T-cell (primary cell): Measurements from ENCODE around the gene DST. TPM values are rescaled to one million over a fixed set of nuclear protein-coding genes. Genes with fewer than 3 reads are reported as not detected.

Source experiments
- ATAC-seq, 4 experiments: fragments of 200-7000 bp in 3 of 4; fragments of 150-1000 bp in 1 of 4; cut with Tn5 transposase; replicated peaks in 1 of 4; 1 replicate in 3 of 4; 2 replicates in 1 of 4; pipeline ENCODE4 v1.10.0; 2021; ENCODE audit warnings: moderate library complexity in 3 of 4, mild to moderate bottlenecking in 2 of 4, moderate number of reproducible peaks in 1 of 4
- CTCF ChIA-PET, 2 donors: fragments of 300-600 bp; sonication (Branson Sonifier 250); formaldehyde crosslinking; loops; one replicate each; lab custom pipeline; 2022; ENCODE audit warnings: antibody characterized with exemption in 2 of 2; lab: Charles Lee
- POLR2A ChIA-PET, 2 donors: fragments of 300-600 bp; sonication (Branson Sonifier 250); formaldehyde crosslinking; loops; one replicate each; lab custom pipeline; 2022; ENCODE audit warnings: antibody characterized with exemption in 2 of 2; lab: Charles Lee
- DNase-seq, 35 experiments: peaks; one replicate each; pipeline versions ENCODE4 v3.0.0 to v3.0.0-alpha.2; 2013 to 2023
- H3K27ac ChIP-seq: one replicate; pipeline ENCODE4 v1.5.1; 2013; ENCODE audit warnings: low read length
- H3K27me3 ChIP-seq, 2 experiments: replicated peaks in 1 of 2; 1 replicate in 1 of 2; 2 replicates in 1 of 2; pipeline versions ENCODE4 v1.6.1 to v1.7.0; 2013; ENCODE audit warnings: low read length in 1 of 2, mixed read lengths in 1 of 2; ENCODE audit not compliant: control insufficient read depth in 2 of 2, insufficient read depth in 2 of 2; ENCODE audit errors: extremely low read depth in 1 of 2
- H3K36me3 ChIP-seq, 2 donors: 1 replicate in 1 of 2; 2 replicates in 1 of 2; pipeline versions ENCODE4 v1.6.1 to v1.7.0; 2013; ENCODE audit warnings: low read length in 1 of 2; ENCODE audit not compliant: control insufficient read depth in 2 of 2, insufficient read depth in 1 of 2; ENCODE audit errors: extremely low read depth in 1 of 2
- H3K4me1 ChIP-seq, 2 experiments: 1 replicate in 1 of 2; 2 replicates in 1 of 2; pipeline versions ENCODE4 v1.6.1 to v1.7.0; 2013; ENCODE audit warnings: low read length in 2 of 2, mixed read lengths in 1 of 2; ENCODE audit not compliant: insufficient read depth in 2 of 2, control insufficient read depth in 1 of 2; ENCODE audit errors: extremely low read depth in 1 of 2
- H3K4me3 ChIP-seq, 2 donors: 1 replicate in 1 of 2; 2 replicates in 1 of 2; pipeline versions ENCODE4 v1.5.1 to v1.7.0; 2013; ENCODE audit warnings: mild to moderate bottlenecking in 2 of 2, low read length in 1 of 2, moderate library complexity in 1 of 2; ENCODE audit not compliant: control insufficient read depth in 1 of 2; ENCODE audit errors: extremely low read depth in 1 of 2
- H3K9me3 ChIP-seq: 2 replicates; pipeline ENCODE4 v1.7.0; 2013
- H3K27ac Mint-ChIP-seq, 2 donors: one replicate each; pipeline ENCODE4 v1.8.0; 2020 to 2021; ENCODE audit warnings: mild to moderate bottlenecking in 2 of 2, mixed read lengths in 2 of 2
- H3K27me3 Mint-ChIP-seq, 2 donors: one replicate each; pipeline ENCODE4 v1.8.0; 2021 to 2022; ENCODE audit warnings: mixed read lengths in 2 of 2
- H3K36me3 Mint-ChIP-seq: one replicate; pipeline ENCODE4 v1.8.0; 2021; ENCODE audit warnings: mixed read lengths
- H3K4me1 Mint-ChIP-seq, 3 donors: one replicate each; pipeline ENCODE4 v1.8.0; 2020 to 2022; ENCODE audit warnings: mixed read lengths in 3 of 3, mild to moderate bottlenecking in 1 of 3
- H3K4me3 Mint-ChIP-seq, 3 donors: one replicate each; pipeline ENCODE4 v1.8.0; 2020 to 2022; ENCODE audit warnings: mild to moderate bottlenecking in 3 of 3, mixed read lengths in 3 of 3, moderate library complexity in 3 of 3
- H3K9me3 Mint-ChIP-seq, 3 donors: one replicate each; pipeline ENCODE4 v1.8.0; 2020 to 2022; ENCODE audit warnings: mixed read lengths in 3 of 3
- WGBS: methylation state at CpG from one replicate; pipeline ENCODE4 v1.1.5; 2013; ENCODE audit warnings: missing lambda C conversion rate; ENCODE audit not compliant: insufficient coverage; 5-methylcytosine and 5-hydroxymethylcytosine counted together
- total RNA-seq, 35 experiments: library from RNA in 6 of 35; stranded (reverse) in 6 of 35; fragments of 120-200 nt in 1 of 35; gene quantifications; one replicate each; pipeline versions ENCODE4 v1.2.1 to v1.2.4 and lab custom pipeline; 2013 to 2026

The DST gene
- total RNA-seq, 5 donors from 2014 or later (not counting 1 experiment from before 2014, with no cell fraction given) = 3.1 to 12.1 (median 7.4) TPM

DNA sequence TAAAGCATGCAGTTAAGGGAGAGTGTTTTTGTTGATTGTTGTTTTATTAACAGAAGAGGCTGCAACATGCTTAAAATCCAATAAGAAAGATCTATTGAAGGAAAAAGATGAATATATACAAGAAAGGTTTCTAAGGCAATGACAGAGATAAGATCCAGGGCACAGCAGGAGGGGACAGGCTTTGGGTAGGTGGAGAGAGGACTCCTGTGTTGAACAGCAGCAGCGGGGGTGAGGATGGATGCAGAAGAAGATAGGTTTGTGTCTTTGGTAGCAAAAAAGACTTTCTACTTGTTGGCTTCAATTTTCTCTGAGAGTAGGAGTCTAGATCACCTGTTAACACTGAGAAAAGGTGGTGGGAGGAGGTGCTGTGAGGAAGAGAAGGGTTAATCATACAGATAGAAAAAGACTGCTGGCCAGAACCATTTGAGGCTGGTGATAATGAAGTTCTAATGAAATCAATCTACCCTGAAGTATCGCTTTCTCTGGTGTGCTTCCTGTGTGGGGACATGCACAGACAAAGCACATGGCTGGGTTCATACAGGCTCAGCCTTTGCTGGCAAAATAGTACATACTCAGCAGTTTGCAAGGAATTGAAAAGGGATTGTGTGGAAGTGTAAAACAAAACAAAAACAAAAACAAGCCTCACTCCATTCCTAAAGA, 17.2 kb upstream of the DST start:
- H3K36me3 ChIP-seq = no peaks in the 10 kb centered on the region
- H3K27me3 ChIP-seq = no peaks in the 10 kb centered on the region
- H3K9me3 ChIP-seq = no peaks in the 10 kb centered on the region
- Mint-ChIP-seq H3K27ac (no peak overlapping the region), H3K4me1 (peaks cover 0 to 7% (median 0%) of the 10 kb centered on the region in 3 donors), H3K4me3 (no peak overlapping the region), H3K27me3 (no peaks in the 10 kb centered on the region), H3K36me3 (no peaks in the 10 kb centered on the region), H3K9me3 (no peaks in the 10 kb centered on the region)
- H3K4me1 ChIP-seq = no peaks in the 10 kb centered on the region
- 57% methylated on average over 1 of the region's 2 CpGs for WGBS
- no peak overlapping the region for H3K27ac ChIP-seq
- ChIA-PET CTCF (no interaction called here), POLR2A (no interaction called here)
- DNase-seq = no peak
- H3K4me3 ChIP-seq = no peak overlapping the region
- ATAC-seq = no peak

DNA sequence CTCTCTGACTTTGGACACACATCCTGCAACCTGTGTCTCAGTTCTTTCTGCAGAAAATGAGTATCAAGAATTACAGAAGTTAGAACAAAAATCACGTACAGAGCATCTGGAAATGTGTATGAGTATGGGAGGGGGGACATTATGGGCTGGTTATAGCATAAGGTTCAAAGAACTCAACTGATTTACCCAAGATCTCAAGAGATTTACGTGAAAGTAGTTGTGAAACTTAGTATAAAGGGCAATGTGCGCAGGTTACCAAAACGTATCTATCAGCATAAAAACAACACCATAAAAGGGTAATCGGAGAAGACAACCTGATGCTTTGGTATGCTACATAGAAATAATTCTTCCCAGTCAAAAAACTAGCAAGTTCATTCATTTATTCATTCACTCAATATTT, 15.6 kb upstream of the DST start:
- H3K9me3 Mint-ChIP-seq = no peaks in the 10 kb centered on the region
- ATAC-seq = no peak

DNA sequence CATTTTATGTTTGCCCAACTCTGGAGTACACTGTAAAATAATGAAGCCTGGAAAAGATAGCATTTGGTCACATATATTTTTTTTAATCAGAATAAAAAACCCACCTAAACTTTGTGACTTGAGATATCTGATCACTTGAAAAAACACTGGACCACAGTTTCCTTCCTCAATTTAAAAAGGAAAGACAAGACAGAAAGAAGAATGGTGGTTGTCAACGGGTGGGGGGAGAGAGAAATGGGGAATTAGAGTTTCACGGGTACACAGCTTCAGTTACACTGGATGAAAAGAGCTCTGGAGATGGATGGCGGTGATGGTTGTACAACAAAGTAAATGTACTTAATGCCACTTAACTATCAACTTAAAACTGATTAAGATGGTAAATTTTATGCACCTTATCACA, 14.7 kb upstream of the DST start:
- H3K27me3 ChIP-seq = no peaks in the 10 kb centered on the region
- no peaks in the 10 kb centered on the region for H3K27me3 Mint-ChIP-seq
- ChIA-PET POLR2A (no interaction called here), CTCF (no interaction called here)
- H3K9me3 Mint-ChIP-seq = no peaks in the 10 kb centered on the region
- ATAC-seq (no peak), DNase-seq (no peak)
- no peaks in the 10 kb centered on the region for H3K36me3 Mint-ChIP-seq
- no peaks in the 10 kb centered on the region for H3K9me3 ChIP-seq
- H3K27ac ChIP-seq = no peak overlapping the region
- no peaks in the 10 kb centered on the region for H3K36me3 ChIP-seq
- no peak overlapping the region for H3K4me3 Mint-ChIP-seq
- no CpG with 5 or more reads among the region's 3 CpGs for WGBS
- H3K4me1 Mint-ChIP-seq = peaks cover 0 to 7% (median 0%) of the 10 kb centered on the region in 3 donors
- no peaks in the 10 kb centered on the region for H3K4me1 ChIP-seq
- H3K4me3 ChIP-seq = no peak overlapping the region
- no peak overlapping the region for H3K27ac Mint-ChIP-seq

More for the DNA sequence above, 15.6 kb upstream of the DST start:
- ChIA-PET CTCF (no interaction called here), POLR2A (no interaction called here)
- WGBS = 40% methylated on average over 1 of the region's 5 CpGs
- Mint-ChIP-seq H3K4me3 (no peak overlapping the region), H3K27me3 (no peaks in the 10 kb centered on the region), H3K27ac (no peak overlapping the region), H3K36me3 (no peaks in the 10 kb centered on the region), H3K4me1 (peaks cover 0 to 7% (median 0%) of the 10 kb centered on the region in 3 donors)
- Histone ChIP-seq H3K27me3 (no peaks in the 10 kb centered on the region), H3K4me1 (no peaks in the 10 kb centered on the region), H3K36me3 (no peaks in the 10 kb centered on the region), H3K4me3 (no peak overlapping the region), H3K27ac (no peak overlapping the region), H3K9me3 (no peaks in the 10 kb centered on the region)
- DNase-seq = no peak

DNA sequence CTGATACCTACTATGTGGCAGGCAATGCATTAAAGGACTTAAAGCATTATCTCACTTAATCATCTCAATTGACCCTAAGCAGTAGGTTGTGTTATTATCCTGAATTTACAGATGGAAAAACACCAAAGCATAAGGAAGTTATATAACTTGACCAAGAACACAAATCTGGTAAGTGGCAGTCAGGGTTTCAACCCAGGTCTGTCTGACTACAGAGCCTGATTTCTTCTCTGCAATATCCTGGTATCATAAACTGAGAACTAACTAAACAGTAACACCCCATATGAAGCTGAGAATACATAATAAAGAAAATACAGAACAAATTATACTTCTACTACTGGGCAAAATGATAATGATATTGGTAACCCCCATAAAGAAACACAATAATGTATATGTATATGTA, 13.8 kb upstream of the DST start:
- H3K36me3 Mint-ChIP-seq = no peaks in the 10 kb centered on the region
- Histone ChIP-seq H3K9me3 (no peaks in the 10 kb centered on the region), H3K27ac (no peak overlapping the region), H3K27me3 (no peaks in the 10 kb centered on the region), H3K4me1 (no peaks in the 10 kb centered on the region), H3K4me3 (no peak overlapping the region), H3K36me3 (no peaks in the 10 kb centered on the region)
- ChIA-PET POLR2A (no interaction called here), CTCF (no interaction called here)
- H3K27me3 Mint-ChIP-seq = no peaks in the 10 kb centered on the region
- no peak overlapping the region for H3K4me3 Mint-ChIP-seq
- peaks cover 0 to 7% (median 0%) of the 10 kb centered on the region in 3 donors for H3K4me1 Mint-ChIP-seq
- H3K27ac Mint-ChIP-seq = no peak overlapping the region
- DNase-seq (no peak), ATAC-seq (no peak)
- H3K9me3 Mint-ChIP-seq = no peaks in the 10 kb centered on the region

DNA sequence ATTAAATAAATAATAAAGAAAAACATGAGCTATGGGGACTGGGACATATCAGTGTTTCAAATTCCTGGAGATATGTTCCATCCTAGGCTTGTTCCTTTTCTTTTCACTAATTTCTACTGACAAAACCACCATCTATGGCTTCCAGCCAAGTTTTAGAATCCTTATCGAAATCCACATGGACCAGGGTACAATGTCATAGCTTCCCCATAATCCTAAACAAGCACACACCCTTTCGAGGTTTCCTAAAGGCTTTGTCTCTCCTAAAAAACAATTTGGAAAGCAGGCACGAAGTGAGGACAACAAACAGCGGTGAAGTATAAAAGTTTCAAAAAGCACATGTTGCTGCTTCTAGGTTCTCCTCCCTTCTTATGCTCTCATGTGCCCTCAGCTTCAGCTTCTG, 13.3 kb upstream of the DST start:
- Histone ChIP-seq H3K9me3 (no peaks in the 10 kb centered on the region), H3K4me3 (no peak overlapping the region), H3K27ac (no peak overlapping the region), H3K4me1 (no peaks in the 10 kb centered on the region), H3K36me3 (no peaks in the 10 kb centered on the region), H3K27me3 (no peaks in the 10 kb centered on the region)
- no peak for DNase-seq
- H3K27ac Mint-ChIP-seq = no peak overlapping the region
- H3K4me3 Mint-ChIP-seq = no peak overlapping the region
- ATAC-seq = no peak
- ChIA-PET CTCF (no interaction called here), POLR2A (no interaction called here)
- H3K4me1 Mint-ChIP-seq = peaks cover 0 to 7% (median 0%) of the 10 kb centered on the region in 3 donors
- 75% methylated on average over 2 of the region's 4 CpGs for WGBS
- no peaks in the 10 kb centered on the region for H3K27me3 Mint-ChIP-seq
- H3K9me3 Mint-ChIP-seq = no peaks in the 10 kb centered on the region
- H3K36me3 Mint-ChIP-seq = no peaks in the 10 kb centered on the region

GRCh38 chr6:56655249-56655648, 12.6 kb upstream of the DST start:
- Mint-ChIP-seq H3K9me3 (no peaks in the 10 kb centered on the region), H3K4me1 (peaks cover 0 to 7% (median 0%) of the 10 kb centered on the region in 3 donors), H3K36me3 (no peaks in the 10 kb centered on the region), H3K4me3 (no peak overlapping the region), H3K27me3 (no peaks in the 10 kb centered on the region), H3K27ac (no peak overlapping the region)
- Histone ChIP-seq H3K9me3 (no peaks in the 10 kb centered on the region), H3K4me1 (no peaks in the 10 kb centered on the region), H3K36me3 (no peaks in the 10 kb centered on the region), H3K4me3 (no peak overlapping the region), H3K27ac (no peak overlapping the region), H3K27me3 (no peaks in the 10 kb centered on the region)
- ChIA-PET CTCF (interaction anchor here in 1 of 2 donors (0.7 kb wide), 1 partner anchor 305 kb away, joined by 5 read pairs; no protein-coding TSS in a partner anchor), POLR2A (no interaction called here)
- DNase-seq = no peak
- ATAC-seq = no peak
- 100% methylated on average over 1 of the region's 1 CpG for whole genome bisulfite sequencing

DNA sequence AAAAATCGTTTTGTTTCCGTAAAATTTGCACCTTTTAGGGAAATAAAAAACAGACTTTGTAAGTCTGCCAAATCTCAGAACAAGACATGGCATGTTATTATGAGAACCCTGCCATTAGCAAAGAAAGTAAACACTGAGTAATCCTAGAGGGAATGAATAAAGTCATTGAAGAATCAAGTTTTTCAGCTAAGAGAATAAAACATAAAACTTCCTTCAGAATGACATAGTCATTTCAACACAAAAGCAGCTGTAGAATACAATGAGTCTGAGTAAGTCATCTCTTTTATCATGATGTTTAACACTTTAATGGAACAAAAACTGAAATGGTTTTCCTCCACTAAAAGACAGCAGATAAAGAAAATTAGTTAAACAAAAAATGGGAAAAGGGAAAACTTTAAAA, 10.3 kb upstream of the DST start:
- Mint-ChIP-seq H3K27ac (no peak overlapping the region), H3K9me3 (no peaks in the 10 kb centered on the region), H3K4me1 (no peaks in the 10 kb centered on the region), H3K4me3 (no peak overlapping the region), H3K36me3 (no peaks in the 10 kb centered on the region), H3K27me3 (peaks cover 0 to 4% of the 10 kb centered on the region in 2 donors)
- Histone ChIP-seq H3K27ac (no peak overlapping the region), H3K9me3 (no peaks in the 10 kb centered on the region), H3K36me3 (no peaks in the 10 kb centered on the region), H3K4me3 (no peak overlapping the region), H3K27me3 (no peaks in the 10 kb centered on the region), H3K4me1 (no peaks in the 10 kb centered on the region)
- ATAC-seq = no peak
- no CpG with 5 or more reads among the region's 2 CpGs for WGBS
- CTCF ChIA-PET = no interaction called here
- no peak for DNase-seq
- POLR2A ChIA-PET = no interaction called here
